Measurements from ENCODE around the gene PRKCZ.
"Not testable (repeated sequence)": the region's sequence is repeated elsewhere in the genome, so short reads cannot be mapped to it uniquely, and the experiment has no call there.

The PRKCZ gene

GRCh38 chr1:2086446-2087078 is 36.4 kb downstream of the PRKCZ start:
- DNase-seq (ENCODE audit: low spot score), result no peak

- DNase-seq (ENCODE audit: low spot score), result no peak
These were observed 37.6 kb downstream of the PRKCZ start for GRCh38 chr1:2087766-2088165.

DNA sequence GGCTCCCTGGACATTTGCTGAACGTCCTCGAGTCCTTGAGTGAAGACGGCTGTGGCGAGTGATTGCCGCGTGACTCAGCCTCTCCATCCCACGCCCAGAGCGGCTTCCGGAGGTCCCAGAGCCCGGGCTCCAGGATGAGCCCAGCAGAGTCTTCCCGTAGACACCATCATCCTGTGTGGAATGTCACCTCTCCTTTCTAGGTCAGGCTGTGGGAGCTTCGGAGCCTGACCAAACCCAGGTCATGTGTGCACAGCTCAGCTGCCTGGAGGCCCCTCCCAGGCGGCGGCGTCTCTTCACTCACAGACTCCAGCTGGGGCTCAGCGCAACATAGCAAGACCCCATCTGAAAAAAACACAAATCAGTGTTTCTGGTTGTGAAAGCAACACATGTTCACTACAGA is 38.2 kb downstream of the PRKCZ start:
- no peak for DNase-seq (ENCODE audit: low spot score)

GRCh38 chr1:2089051-2089450 is 38.8 kb downstream of the PRKCZ start:
- DNase-seq (ENCODE audit: low spot score), result no peak

DNA sequence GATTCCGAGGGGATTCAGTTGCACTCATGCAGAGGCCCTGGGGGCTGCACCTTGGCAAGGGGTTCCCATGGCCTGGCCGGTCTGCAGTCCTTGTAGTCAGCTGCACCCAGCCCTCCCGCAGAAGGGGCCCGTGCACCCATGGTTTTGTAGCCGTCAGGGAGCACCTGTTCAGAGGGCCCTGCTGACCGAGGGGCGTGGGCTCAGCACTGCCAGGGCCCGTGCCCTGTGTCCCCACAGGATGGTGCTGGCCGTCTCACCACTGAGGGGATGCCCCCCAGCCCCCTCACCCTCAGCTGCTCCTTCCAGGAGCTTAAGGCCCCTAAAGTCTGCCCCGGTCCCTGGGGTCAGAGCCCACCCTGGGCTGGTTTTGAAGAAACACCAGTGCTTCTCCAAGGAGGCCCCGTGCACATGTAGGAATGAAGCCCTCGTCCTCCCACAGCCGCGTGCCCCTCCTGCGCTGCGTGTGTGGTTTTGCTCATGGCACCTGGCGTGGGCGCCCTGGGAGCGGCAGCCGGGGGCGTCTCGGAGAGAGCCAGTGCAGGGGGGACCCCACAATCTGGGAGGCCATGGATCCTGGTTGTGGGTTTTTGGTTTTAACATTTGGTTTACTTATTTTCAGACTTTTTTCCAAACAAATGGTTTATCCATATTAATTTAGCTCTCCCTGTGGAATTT is 40.1 kb downstream of the PRKCZ start:
- DNase-seq (ENCODE audit: low spot score), result no peak

- DNase-seq (ENCODE audit: low spot score), result no peak
These were observed 41.7 kb downstream of the PRKCZ start for GRCh38 chr1:2091611-2092604.

DNA sequence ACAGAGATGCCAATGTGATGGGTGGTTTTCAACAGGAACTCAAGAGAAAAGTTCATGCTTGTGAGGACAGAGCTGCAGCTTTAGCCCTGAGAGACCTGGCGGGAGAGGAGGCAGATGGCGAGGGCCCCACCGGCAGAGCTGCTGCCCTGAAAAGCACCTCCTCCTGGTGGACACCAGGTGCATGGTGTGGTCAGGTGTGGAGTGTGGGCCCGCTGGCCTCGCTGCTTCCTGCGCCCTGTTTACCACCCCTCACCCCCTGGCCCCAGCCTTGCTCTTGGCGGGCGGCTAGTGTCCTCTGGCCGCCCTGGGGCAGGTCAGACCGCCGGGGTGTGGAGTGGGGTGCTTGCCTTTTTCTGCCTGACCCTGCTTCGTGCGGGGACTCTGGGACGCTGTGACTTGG is 42.8 kb downstream of the PRKCZ start:
- no peak for DNase-seq (ENCODE audit: low spot score)

GRCh38 chr1:2093636-2094035 is 43.4 kb downstream of the PRKCZ start:
- no peak for DNase-seq (ENCODE audit: low spot score)

- DNase-seq (ENCODE audit: low spot score), result not testable (repeated sequence)
These were observed 44.3 kb downstream of the PRKCZ start for GRCh38 chr1:2094269-2095158.

DNA sequence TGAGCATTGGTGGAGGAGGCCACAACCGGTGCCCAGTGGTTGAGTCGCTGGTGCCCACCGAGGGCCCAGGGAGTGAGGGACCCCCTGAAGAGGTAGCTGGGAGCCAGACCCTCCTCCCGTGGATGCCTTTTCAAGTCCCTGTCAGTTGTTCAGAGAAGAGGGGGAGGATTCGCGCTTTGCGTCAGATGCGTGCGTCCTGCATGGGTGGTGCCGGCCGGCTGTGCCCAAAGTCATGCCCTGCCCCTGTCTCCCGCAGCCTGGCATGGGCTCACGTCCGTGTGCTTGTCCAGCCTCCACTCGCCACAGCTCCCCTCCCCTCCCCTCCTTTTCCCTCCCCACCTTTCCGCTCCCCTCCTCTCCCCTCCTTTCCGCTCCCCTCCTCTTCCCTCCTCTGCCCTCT is 45.2 kb downstream of the PRKCZ start:
- DNase-seq (ENCODE audit: low spot score), result no peak

GRCh38 chr1:2095981-2096736 is 45.9 kb downstream of the PRKCZ start:
- DNase-seq (ENCODE audit: low spot score), result no peak

DNA sequence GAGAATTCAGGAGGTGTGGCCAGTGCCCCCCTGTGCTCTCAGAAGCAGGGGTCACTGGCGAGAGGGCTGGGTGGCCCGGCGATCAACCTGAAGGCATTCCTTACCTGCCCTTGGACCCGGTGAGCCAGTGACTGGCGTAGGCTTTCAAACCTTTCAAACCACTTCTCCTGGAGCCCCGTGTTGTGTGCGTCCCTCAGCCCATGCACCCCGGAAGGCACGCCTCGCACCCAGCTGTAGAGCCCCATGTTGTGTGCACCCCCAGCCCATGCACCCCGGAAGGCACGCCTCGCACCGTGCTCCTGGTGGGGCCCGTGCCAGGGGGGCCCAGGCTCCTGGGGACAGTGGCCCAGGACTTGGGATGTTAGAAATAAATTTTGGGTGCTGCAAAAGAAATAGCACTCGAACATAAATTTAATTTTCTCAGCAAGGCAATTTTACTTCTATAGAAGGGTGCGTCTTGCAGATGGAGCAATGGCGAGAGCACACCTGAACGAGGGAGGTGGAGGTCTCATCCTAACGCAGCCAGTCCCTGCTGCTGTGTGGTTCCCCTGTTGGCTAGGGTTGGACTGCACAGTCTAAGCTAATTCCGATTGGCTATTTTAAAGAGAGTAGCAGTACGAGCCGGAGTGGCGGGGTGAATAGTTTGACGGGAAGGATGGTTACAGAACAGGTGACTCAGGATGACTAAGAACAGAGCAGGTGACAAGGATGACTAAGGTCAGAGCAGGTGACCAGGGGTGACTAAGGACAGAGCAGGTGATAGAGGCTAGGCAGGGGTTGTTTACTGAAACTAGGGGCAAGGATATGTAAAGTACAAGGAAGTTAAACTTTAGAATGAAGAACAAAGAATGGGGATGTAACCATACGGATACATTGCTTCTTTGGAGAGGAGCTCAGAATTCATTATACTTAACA is 47.4 kb downstream of the PRKCZ start:
- DNase-seq (ENCODE audit: low spot score), result no peak

- no peak for DNase-seq (ENCODE audit: low spot score)
These were observed 48.1 kb downstream of the PRKCZ start for GRCh38 chr1:2098301-2098698.

DNA sequence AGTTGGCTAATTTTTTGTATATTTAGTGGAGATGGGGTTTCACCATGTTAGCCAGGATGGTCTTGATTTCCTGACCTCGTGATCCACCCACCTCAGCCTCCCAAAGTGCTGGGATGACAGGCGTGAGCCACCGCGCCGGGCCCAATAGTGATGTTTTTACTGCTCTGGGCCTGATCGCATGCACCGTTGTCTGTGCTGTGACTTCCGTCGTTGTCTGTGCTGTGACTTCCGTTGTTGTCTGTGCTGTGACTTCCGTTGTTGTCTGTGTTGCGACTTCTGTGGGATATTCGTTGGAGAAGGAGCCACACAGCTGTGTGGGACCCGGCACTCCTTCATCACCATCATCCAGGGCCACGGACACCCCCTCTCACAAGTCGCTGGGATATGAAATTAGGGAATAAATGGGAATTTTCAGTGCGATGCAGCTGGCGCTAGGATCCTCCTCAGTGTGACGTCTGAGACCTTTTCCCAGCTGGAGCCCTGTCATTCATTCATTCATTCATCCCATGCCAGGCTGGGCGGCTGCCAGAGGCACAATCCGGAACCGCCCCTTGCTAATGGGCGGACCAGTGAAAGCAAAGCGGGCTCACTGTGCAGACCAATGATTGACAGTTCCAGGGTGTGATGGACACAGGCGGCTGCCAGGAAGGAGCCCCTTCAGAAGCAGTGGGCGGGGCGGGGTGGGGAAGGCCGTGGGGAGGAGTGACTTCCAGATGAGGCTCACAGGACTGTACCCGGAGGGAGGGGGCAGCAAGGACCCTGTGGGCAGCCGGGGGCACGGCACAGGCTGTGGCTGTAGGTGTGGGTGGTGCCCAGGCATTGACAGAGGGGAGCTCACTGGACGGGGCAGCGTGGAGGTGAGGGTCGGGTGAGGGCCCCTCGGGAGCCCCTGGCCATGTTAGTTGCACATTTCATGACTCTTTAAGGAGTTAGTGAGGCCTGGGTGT is 48.9 kb downstream of the PRKCZ start:
- DNase-seq (ENCODE audit: low spot score), result no peak

DNA sequence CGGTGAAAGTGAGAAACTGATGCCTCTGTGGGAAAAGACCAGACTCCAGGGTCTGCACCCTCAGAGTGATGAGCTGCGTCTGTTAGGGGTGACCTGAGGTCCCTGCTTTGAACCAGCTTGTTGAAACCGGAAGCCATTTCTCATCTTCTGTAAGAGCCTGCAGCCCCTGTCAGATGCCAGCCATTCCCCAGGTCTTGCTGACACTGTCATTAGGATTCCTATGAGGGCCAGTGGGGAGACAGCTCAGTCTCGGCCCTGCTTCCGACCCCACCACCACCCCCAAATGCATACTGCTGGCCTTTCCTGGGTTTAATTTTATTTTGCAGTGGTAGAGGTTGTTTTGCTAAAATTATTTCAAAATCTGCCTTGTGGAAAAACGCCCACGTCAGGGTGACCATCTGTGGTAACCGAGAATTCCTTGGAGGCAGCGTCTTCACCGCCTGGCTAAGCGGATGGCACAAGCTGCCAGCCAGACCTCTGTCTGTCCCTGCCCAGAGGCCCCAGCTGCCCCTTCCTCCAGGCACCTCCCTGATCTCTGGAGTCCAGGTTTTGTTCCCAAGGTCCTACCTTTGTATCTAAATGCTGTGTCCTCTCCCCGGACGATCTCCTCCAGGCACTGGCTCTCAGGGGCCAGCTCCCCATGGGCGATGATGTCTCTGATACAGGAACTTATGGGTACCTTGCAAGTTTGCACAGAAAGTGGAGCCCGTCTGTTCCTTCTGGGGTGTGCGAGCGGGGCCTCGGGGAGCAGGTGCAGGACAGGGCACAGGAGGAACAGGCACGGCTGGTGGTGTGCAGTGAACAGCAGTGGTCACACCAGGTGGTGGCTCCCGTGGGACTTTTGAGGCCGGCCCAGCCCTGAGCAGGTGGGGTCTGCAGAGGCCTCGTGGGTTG is 49.9 kb downstream of the PRKCZ start:
- DNase-seq (ENCODE audit: low spot score), result no peak

DNA sequence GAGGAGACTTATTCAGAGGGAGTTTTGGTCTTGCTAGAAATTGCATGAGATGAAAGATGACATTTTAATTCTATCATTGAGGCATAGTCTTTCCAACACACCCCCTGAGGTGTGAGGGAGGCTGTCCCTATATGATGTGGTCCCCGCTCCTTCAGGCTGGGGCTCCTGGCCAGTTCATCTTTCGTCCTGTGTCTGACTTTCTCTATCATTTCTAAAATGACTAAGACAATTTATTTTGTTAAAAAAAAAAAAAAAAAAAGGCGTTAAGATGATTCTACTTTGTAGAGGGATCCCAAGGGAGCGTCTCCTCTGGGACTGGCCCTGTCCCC is 50.5 kb downstream of the PRKCZ start:
- DNase-seq (ENCODE audit: low spot score), result no peak

- no peak for DNase-seq (ENCODE audit: low spot score)
These were observed 51.3 kb downstream of the PRKCZ start for GRCh38 chr1:2101531-2101930.

DNA sequence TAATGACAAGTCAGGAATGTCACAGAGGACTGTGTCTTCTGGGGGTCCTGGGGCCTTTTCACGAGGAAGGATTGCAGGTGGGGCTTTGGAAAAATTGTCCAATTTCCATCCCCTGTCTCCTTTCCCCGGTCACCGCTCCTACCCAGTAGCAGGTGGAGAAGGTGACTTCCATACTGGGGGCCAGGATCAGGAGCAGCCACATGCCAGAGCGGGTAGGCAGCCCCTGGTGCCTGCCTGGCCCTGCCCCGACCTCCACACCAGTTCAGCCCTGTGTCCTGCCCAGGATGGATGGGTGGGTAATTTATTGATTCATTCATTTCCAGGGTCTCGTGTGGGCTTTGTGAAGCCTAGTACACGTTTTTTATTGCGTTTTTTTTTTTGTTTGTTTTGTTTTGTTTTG is 51.7 kb downstream of the PRKCZ start:
- no peak for DNase-seq (ENCODE audit: low spot score)

Measured in left forelimb (tissue), 1 donor.